ENCODE results near the gene EMILIN2. TPM values are rescaled to one million over a fixed set of nuclear protein-coding genes. Genes with fewer than 3 reads are reported as not detected.

Gene EMILIN2
- 6.2 and 9.4 TPM in 2 replicates for total RNA-seq

DNA sequence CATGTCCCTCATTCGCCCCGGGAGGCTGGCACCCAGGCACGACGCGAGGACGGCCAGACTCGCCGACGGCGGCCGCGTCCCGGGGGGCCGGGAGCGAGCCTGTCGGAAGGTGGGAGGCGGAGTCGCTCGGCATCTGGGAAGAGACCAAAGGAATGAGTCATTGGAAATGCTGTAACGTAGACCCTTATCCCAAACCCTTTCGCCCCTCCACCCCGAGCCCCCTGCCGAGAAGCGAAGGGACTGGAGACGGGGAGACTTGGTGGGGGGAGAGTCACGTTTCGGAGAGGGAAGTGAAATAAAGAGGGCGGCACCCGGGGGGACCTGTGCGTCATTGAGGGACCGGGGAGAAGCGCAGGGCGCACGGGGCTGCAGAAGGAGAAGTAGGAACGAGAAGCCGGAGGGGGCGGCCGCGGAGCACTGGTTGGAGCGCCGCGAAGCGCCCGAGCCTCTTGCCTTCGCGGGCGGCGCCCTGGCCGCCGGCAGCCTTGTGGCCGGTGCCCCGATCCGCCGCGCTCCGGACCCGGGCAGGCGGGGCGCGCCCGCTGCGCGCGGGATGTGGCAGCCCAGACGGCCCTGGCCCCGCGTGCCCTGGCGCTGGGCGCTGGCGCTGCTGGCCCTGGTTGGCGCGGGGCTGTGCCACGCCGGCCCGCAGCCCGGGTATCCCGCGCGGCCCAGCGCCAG, at the start of gene EMILIN2:
Gene EMILIN2 (plus strand): TSS at position 371 of the 681 bp plus-strand sequence. CDS start 183 bp downstream, at position 554.

Other genes with a start within 250 kb of the EMILIN2 start
- gene SMCHD1, start 191.3 kb upstream of the EMILIN2 start, total RNA-seq = 23.2 and 25.2 TPM in 2 replicates
- gene LPIN2, start 166.1 kb downstream of the EMILIN2 start, total RNA-seq = 20.7 and 23.9 TPM in 2 replicates